Epithelial cell of prostate (primary cell): ENCODE measurements around the gene TAC4.
A peak's percentile ranks its signal among the peaks of the same experiment; 100 is the strongest.

Experiments used
- DNase-seq: peaks from one replicate; pipeline ENCODE4 v3.0.0-alpha.2; 2011; ENCODE audit warnings: low read depth, low spot score
- H3K27ac ChIP-seq: fragments of 450-650 bp; 2 replicates; pipeline ENCODE4 v1.5.1; 2017; ENCODE audit warnings: mild to moderate bottlenecking

Gene TAC4

DNA sequence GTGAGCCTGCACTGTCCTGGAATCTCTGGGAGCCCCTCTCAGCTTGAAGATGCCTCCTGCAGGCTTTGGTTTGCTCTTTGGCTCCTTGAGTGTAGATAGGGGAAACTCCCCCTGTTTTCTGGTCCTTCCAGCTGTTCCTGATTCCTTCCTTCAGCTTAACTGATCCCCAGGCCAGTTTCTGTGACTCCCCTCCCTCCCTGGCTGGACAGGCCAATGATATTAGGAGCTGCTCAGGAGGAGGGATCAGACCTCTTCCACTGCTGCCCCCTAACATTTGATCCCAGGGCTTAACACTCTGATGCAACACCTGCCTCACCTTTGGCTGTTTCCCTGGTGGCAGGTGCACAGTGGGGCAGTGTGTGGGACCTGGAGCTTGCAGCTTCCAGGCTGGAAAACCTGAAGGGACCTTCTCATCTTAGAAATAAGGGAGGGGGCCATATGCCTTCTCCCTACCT lies at the start of gene TAC4:
Gene TAC4 (minus strand): TSS at position 51 of the 455 bp plus-strand sequence. CDS start 52 bp downstream, outside the sequence.
- no peak within 1 kb of the TSS for H3K27ac ChIP-seq
- no peak for DNase-seq

DNA sequence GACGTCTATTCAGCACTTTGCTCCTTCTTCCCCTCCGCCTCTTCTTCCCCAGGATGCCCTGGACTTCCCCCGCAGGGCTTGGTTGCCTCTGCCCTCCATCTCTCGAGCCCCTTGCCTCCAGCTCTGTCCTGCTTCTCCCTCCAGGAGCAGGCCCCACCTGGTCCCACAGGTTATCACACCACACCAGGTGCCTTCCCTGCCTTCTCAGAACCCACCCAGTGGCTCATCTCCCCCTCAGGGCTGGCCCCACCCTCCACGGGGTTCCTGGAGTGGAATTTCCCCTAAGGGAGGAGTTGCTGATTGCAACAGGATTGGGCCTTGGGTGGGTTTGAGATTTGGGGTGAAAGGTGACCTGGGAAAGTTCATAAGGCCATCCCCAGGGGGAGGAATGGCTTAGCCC lies 49.0 kb upstream of the TAC4 start:
- no peak for DNase-seq
- H3K27ac ChIP-seq = no peak overlapping the region

GRCh38 chr17:49896222-49896621 lies 48.4 kb upstream of the TAC4 start:
- DNase-seq = no peak
- H3K27ac ChIP-seq = no peak overlapping the region

DNA sequence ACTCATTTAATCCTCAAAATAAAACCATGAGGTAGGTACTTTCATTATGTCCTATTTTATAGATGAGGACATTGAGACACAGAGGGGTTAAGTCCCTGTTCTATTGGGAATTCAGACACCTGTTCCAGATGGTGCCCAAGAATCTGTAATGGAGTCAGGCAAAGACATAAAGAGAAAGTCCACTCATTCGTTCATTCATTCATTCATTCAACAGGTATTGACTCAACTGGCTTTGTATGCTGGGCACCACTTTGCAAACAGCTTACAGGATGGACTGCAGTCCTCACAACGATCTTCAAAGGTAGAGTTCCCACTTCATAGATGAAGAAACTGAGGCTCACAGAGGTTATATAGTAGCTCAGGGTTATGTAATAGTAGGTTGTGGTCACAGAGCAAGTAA lies 47.9 kb upstream of the TAC4 start:
- DNase-seq = no peak
- peak overlapping the region; percentile 59 for H3K27ac ChIP-seq

DNA sequence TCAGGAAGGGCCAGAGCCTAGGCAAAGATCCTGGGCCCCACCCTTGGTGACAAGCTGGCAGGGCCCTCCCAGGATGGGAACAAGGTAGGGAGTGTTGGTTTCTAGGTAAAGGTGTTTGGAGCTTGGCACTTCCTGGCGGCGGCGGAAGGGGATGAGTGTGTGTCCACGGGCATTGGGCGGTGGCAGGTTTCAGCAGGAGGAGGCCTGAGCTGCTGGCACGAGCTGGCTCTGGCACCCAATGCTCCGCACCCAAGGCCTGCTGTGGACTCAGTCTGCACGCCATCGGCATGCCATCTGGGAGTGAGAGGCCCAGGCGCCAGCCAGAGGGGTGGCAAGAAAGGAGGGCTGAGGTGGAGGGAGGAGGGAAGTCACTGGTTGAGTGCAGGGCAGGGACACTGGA lies 46.9 kb upstream of the TAC4 start:
- H3K27ac ChIP-seq = peak overlapping the region; percentile 59
- DNase-seq = peak; percentile 27

- no peak for DNase-seq
- H3K27ac ChIP-seq = no peak overlapping the region
Observed at GRCh38 chr17:49891694-49892389, 44.0 kb upstream of the TAC4 start.

DNA sequence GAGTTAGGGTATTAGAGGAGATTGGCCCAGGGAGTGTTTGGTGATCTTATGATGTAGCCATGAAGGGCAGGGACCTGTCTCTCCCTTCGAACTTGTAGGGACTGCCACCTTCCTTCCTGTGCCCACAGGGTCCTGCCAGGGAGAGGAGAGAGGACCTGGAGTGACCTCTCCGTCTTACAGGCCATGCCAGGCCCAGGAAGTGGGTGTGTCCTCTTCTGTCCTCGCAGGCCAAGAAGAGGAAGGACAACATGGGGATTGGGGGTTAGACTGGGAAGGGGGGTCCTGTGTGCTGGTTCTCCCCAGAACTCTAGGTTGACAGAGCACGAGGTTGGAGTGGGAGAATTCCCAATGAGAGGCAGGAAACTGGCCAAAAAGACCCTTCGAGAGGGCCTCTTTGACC lies 43.4 kb upstream of the TAC4 start:
- DNase-seq = no peak
- H3K27ac ChIP-seq = no peak overlapping the region

DNA sequence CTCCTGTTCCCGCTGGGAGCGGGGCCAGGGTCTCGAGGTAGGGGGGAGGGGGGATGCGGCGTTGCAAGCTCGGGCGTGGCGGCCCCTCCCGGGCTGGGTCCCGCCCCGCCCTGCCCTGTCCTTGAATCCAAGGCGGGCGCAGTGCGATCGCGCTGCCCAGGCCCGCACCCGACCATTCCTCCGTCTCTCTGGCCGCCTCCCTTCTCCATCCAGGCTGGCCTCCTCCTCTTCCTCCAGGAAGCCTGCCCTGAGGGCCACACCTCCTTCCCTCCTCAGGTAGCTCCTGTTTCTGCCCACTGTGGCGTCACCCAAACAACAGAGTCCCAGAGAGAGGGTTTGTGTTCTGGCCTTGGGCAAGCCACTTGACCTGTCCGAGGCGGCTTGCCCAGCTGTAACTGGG lies 43.0 kb upstream of the TAC4 start:
- no peak for DNase-seq

GRCh38 chr17:49890077-49890821 lies 42.4 kb upstream of the TAC4 start:
- no peak overlapping the region for H3K27ac ChIP-seq

More for the DNA sequence above, 43.0 kb upstream of the TAC4 start:
- no peak overlapping the region for H3K27ac ChIP-seq

GRCh38 chr17:49889500-49889899 lies 41.6 kb upstream of the TAC4 start:
- no peak for DNase-seq
- H3K27ac ChIP-seq = no peak overlapping the region

More at GRCh38 chr17:49890077-49890821, 42.4 kb upstream of the TAC4 start:
- DNase-seq = no peak

- H3K27ac ChIP-seq = peak overlapping the region; percentile 65
- DNase-seq = no peak
Observed at GRCh38 chr17:49887744-49888360, 40.0 kb upstream of the TAC4 start.

DNA sequence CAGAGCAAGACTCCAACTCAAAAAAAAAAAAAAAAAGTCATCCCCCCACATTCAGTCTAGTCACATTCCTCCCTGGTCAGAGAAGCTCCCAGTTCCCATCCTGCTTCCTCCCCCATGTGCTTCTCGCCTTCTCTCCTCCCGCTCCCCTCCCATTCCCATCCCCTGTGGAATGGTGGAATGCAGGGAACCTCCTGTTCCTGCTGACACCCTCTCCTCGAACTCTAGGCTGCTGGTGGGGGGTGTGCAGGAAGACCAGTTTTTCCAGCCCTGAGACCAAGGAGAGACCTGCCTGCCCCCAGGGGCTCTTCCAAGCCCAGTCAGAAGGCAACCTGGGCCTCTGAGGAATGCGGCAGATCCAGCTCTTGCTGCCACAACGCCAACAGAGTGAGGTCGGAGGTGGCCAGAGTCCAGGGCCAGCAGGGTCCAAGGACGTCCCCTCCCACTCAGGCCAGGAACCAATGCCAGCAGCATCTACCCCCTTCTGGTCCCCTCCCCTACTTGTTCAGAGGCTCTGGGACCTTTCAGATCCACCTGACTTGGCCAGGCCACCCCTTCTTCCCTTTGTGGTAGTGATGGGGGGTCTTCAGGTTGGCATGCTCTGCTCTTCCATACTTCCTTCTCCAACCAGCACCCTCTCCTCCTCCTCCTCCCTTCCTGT lies 39.3 kb upstream of the TAC4 start:
- peak overlapping the region; percentile 65 for H3K27ac ChIP-seq

GRCh38 chr17:49886036-49886435 lies 38.2 kb upstream of the TAC4 start:
- no peak for DNase-seq
- H3K27ac ChIP-seq = no peak overlapping the region

More for the DNA sequence above, 39.3 kb upstream of the TAC4 start:
- peak; percentile 40 for DNase-seq

DNA sequence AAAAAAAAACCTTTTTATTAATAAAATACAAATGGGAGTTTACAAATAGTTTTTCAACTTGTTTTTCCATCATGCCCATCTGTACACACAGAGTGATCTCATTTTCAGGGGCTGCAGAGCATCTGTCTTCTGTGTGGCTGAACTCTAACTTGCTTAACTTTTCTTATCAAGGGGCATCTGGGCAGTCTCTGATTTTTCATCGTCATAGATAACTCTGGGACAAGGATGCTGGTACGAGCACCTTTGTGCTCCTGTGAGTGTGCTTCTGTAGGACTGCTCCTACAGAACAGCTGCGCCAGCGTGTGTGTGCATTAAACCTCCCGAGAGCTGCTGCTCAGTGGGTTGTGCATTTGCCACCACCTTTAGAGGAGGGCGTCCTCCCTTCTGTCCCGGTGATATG lies 34.6 kb upstream of the TAC4 start:
- no peak for DNase-seq

DNA sequence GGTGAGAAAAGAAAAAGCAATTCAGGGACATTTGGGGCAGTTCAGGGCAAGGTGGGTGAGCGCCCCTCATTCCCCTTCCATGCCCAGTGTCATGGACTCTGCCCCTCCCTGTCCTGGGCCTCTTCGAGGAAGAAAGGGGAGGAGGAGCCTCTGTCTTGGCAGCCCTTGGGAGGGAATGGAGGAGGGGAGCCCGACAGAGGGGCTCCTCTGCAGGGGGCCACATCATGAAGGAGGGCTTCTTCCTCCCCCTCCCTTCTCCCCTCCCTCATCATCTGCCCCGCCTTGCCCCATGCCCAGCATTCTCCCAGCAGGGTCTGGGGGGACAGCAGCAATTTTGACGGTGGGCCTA lies 33.2 kb upstream of the TAC4 start:
- no peak overlapping the region for H3K27ac ChIP-seq
- DNase-seq = no peak

More for the DNA sequence above, 34.6 kb upstream of the TAC4 start:
- H3K27ac ChIP-seq = no peak overlapping the region

DNA sequence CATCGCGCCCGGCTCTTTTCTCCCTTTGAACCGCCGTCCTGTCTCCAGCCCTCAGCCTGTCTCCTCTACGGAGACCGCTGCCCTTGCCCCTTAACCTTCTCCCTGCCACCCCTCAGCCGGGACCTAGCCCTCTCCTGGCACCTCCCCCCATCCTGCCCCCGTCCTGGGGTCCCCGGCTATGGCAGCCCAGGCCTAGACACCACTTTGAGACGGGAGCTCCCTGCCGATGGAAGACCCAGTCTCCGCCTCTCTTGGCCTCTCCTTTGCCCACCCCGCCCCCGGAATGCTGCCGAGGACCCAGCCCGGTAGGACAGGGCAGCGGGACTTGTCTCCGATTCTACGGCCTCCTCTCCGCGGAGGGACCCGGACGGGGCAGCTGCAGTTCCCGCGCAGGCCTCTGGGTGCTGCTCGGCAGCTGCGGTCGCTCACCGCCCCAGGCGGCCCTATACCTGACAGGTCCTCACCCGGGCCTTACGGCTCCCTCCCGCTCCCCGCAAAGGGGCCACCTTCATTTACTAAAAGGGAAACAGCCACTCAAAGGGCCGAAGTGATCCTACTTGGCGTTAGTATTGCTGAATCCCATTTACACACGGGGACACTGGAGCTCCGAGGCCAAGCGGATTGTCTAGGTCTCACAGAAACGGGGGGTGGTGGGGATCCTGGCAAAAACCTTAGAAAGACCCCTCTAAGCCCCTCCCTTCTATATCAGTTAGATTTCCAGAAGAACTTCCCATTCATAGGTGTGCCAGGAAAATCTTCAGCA lies 32.6 kb upstream of the TAC4 start:
- no peak overlapping the region for H3K27ac ChIP-seq
- DNase-seq = no peak

DNA sequence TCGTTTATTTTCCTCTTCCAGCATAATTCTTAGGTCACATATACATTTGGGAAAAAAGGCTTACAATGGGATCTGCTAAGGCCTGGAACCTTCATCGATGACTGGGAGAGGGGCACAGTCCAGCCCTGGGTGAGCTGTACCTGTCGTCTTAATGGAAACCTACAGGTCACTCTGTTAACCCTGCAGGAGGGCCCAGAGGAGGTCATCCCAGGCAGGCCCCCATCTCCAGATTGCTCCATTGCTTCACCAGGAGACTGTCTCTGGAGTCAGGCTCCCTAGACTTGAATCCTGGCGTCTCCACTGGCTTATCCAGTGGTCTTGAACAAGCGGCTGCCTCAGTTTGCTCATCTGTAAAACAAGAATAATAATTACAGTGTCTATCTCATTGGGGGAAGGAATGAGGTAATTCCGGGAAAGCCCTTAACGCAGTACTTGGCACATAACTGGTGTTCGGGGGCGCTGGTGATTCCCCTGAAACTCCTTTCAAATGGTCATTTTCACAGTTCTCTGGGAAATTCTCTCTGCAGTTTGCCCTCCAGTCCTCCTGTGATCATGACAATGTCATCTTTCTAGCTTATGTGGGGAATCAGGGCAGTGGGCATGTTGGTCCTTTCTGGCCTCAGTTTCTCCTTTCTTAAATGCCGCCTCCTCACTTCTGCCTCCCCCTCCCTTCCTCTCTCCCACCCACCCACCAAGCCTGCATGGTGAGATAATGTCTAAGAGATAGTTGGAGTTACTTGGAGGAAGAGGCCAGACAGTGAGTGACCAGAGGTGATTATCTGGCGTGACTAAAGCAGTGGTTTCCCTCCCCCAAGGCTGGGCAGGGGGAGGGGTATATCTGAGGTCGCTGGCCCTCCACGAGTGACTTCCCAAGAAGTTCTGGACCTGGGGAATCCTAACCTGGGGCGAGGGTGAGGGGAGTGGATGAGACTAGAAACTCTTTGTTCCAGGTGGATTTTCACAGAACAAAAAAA lies 31.3 kb upstream of the TAC4 start:
- H3K27ac ChIP-seq = no peak overlapping the region
- no peak for DNase-seq

DNA sequence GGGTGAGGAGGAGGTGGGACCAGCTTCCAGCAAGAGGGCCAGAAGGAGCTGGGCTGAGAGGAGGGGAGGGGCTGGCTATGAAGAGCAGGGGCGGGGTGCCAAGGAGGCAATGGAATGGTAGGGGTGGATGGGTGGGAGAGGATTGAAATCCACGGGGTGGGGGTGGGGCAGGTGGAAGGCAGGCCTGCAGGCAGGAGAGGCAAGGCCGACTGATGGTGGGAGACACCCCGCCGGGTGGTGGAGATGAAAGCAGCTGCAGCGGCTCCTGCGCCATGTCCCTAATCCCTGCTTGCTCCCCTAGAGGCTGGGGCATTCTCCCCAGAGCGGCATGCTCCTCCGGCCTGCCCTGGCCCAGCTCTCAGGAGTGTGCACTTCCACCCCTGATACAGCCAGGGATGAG lies 27.8 kb upstream of the TAC4 start:
- no peak for DNase-seq
- H3K27ac ChIP-seq = no peak overlapping the region

- no peak overlapping the region for H3K27ac ChIP-seq
- DNase-seq = no peak
Observed at GRCh38 chr17:49874911-49875310, 27.0 kb upstream of the TAC4 start.
